DMS53 treated with DMSO at 0.1 percent for 48 hours (cell line): Measurements from ENCODE around the gene CDKL5.
A peak's percentile ranks its signal among the peaks of the same experiment; 100 is the strongest.

Experiments used
- DNase-seq: peaks from one replicate; lab custom pipeline; 2025; ENCODE audit not compliant: unreplicated experiment; lab: John Stamatoyannopoulos, UW

Gene CDKL5

DNA sequence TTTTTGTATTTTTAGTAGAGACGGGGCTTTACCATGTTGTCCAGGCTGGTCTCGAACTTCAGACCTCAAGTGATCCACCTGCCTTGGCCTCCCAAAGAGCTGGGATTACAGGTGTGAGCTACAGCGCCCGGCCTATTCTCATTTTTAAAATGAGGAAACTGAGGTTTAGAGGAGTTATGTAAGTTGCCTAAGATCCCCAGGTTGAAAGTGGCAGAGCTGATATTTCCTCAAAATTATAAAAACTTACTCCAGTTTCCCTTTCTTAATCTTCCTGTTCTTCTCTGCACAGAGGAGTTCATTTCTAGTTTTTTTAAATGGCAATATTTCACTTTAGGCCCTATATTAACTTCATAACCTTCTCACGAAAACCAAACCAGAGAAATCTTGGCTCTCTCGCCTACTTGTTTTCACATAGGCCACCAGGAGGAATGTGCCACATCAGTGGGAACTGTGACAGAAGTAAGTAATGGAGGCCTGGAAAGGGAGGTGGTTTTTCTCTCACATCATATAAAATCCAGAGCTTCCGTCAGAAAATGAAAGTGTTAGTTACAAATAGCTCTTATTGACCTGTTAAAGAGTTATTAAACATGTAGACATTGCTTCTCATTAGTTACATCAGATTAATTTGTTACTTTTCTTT, 262.6 kb downstream of the CDKL5 start:
- no peak for DNase-seq

DNA sequence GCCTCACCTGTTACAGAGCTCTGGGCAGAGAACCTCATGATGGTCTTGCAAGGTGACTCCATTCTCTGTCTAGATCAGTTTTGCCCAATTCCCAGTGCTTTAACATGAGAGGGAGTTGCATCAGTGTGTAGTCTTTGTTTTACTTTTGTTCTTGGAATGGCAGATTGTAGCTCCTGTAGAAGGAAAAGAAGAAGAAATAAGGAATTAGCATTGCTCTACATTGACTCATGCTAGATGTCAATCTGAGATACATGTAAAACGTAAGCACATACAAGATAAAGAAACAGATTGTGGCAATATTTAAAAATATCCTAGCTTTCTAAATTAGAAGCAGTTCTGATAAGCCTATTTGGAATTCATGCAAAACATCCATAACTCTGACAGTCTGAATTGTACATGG, 266.0 kb downstream of the CDKL5 start:
- no peak for DNase-seq

DNA sequence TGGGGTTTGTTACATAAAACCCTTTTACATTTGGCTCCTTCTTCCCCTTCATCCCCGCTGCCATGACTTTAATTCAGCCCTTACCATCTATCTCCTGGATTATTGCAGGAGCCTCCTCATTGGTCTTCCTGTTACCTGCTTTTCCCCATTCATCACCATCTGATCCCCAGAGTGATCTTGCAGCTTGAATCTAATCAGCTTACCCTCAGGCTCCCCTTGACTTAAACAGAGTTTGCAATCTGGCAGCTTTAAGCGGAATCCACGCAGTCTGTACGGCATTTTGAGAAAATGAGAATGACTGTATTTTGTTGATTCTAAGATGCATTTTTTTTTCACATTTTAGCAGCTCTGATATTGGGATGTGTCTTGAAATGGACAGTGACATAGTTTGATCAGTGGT, 267.1 kb downstream of the CDKL5 start:
- DNase-seq = no peak

DNA sequence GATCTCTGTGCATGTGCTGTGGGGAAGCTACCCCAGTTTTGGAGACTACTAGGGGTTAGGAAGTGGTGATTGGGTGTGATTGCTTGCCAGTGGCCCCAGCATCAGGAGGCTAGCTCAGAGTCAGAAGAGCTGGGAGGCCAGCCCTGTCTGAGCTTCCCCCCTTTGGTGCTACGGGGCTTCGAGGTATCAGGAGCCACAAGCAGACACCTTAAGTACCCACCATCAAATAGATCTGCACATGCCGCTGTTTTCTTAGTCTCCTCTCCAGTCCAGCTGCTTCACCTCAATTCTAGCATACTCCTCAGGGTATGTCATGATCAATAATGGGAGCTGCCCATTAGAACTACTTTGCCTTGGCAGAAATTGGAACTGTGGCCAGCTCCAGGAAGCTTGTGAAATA, 271.2 kb downstream of the CDKL5 start:
- no peak for DNase-seq

DNA sequence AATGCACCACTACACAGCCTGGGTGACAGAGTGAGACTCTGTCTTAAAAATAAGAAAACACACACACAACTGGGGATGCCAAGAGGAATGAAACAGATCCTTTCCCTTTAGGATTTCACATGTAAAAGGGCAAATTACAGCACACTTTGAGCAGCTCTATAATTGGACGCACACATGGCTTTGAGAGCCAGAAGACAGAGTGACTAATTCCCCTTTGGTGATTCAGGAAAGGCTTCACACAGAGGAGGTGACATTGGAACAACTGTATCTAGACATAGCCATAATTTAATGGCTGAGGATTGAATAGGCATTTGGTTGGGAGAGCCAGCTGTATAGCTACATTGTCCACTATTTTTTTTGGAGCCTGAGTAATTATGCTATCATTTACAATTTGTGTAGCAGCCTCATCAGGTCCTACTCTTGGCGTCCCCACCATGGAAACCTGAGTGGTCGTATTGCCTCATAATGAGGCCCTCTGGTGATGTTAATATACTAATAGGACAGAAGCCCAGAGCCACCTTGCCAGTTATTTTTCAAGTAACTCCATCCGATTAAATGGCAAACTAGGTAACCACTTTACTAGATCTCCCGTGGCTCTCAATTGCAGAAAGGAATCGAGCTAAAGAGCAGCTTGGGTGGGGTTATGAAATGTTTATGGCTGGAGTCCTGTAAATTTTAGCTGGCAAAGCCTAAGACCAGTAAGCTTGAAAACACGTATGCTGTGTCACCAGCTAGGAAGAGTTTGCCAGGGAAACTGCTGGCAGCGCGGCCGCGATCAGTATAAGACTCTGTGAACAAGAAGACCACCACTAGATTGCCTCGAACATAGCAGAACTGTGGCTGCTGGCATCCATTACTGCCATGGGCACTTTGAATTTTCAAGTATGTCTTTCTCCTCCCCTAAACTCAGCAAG, 273.6 kb downstream of the CDKL5 start:
- no peak for DNase-seq

DNA sequence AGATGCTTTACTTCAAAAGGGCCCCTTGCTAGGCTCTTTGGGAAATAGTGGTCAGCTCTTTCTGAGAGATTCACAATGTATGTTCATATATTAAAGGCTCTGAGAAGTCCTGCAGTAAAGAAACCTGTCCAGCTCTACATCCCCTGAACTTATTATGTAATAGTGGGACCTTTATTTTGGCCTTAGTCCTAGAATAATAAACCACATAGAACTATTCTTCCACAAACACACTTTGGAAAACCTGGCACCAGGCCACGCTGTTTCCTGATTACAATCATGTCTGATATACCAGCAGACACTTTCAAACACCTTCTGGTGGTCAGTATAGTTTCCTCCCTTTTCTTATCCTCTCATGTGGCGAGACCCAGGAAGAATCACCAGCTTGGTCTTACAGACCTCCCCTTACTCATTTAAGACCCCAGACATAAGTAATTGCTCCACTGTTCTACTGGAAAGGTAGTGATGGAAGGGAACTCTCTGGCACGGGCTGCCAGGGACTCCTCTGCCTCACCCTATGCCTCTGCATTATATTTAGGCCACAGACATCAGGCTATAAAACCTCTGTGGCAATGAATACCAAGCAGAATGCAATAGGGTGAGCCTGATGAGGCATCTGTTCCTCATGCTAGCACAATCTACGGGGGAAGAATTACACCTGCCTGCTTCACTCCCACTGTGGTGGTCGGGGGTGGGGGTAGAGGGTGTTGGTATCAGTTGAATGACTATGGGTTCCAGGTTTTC, 276.4 kb downstream of the CDKL5 start:
- DNase-seq = no peak

DNA sequence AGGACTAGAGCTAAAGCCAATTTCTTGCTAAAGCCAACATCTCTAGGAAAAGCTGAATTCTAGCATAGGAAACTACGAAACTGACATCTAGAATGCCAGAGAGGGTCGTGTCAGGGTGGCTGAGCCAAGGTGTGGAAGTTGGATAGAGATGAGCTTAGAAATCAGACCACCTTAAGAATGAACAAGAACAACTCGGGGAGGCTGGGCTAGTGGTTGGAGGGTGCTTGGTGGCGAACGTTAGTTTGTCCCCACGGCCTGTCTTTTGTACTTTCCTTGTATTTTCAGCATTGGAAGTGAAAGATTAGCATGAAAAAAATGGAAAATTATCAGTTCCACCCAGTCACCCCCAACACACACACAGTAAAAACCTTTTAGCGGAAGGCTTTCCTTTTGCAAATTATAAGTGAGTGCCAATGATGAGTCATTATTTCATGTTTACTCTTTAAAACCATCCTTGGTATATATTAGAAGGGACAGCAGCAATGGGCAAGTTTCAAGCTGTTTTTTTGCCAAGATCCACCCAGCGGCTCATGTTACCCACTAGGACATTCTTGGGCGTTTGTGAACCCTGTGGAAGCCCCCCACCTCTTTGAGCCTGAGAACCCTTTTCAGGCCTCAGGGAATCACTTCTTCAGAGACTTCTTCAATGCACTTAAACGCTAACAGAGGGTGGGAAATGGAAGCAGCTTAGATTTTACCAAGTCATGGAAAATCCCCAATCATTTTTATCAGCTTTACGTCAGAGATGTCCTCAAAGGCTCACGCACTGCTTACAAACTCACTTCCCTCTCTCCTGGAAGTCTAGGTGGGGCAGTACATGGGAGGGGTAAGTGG, 277.2 kb downstream of the CDKL5 start:
- peak; percentile 47 for DNase-seq
